Esophagus squamous epithelium (tissue), 5 donors: ENCODE measurements around the gene MAP1B. TPM values are rescaled to one million over a fixed set of nuclear protein-coding genes. Genes with fewer than 3 reads are reported as not detected.

Experiments used
- DNase-seq: peaks from one replicate; lab custom pipeline; 2025; lab: John Stamatoyannopoulos, UW
- H3K27ac ChIP-seq, 4 donors: fragments of 200-600 bp; sonication (generic); one replicate each; pipeline ENCODE4 v1.5.1; 2016 to 2019; ENCODE audit warnings: mild to moderate bottlenecking in 1 of 4
- H3K27me3 ChIP-seq, 4 donors: fragments of 200-600 bp; sonication (generic); 1 replicate in 3 of 4; 2 replicates in 1 of 4; pipeline versions ENCODE4 v1.5.1 to v1.6.0; 2017 to 2021; ENCODE audit warnings: antibody characterized with exemption in 1 of 4
- H3K36me3 ChIP-seq, 3 donors: fragments of 200-600 bp; sonication (generic); one replicate each; pipeline ENCODE4 v1.5.1; 2016 to 2019
- H3K4me1 ChIP-seq, 3 donors: fragments of 200-600 bp; sonication (generic); one replicate each; pipeline ENCODE4 v1.5.1; 2017 to 2019
- H3K4me3 ChIP-seq, 4 donors: fragments of 200-600 bp; sonication (generic); 1 replicate in 3 of 4; 2 replicates in 1 of 4; pipeline ENCODE4 v1.5.1; 2016 to 2019; ENCODE audit warnings: mild to moderate bottlenecking in 2 of 4, moderate library complexity in 1 of 4
- H3K9me3 ChIP-seq, 3 donors: fragments of 200-600 bp; sonication (generic); one replicate each; pipeline ENCODE4 v1.5.1; 2016 to 2019
- CTCF ChIP-seq, 6 experiments: fragments of 450-650 bp in 4 of 6; fragments of 200-600 bp in 2 of 6; sonication (generic) in 2 of 6; IDR thresholded peaks; one replicate each; pipeline ENCODE4 v1.5.1; 2016 to 2019; ENCODE audit warnings: antibody characterized with exemption in 6 of 6, mild to moderate bottlenecking in 4 of 6, moderate library complexity in 4 of 6
- POLR2A ChIP-seq, 4 donors: fragments of 450-650 bp; IDR thresholded peaks; one replicate each; pipeline ENCODE4 v1.6.1; 2017; ENCODE audit warnings: antibody characterized with exemption in 4 of 4, mild to moderate bottlenecking in 4 of 4, moderate library complexity in 3 of 4
- WGBS, 2 donors: methylation state at CpG; one replicate each; pipeline ENCODE4 v1.1.5; 2018; 5-methylcytosine and 5-hydroxymethylcytosine counted together
- intact Hi-C: fragments of 100-400 bp; cut with DNase I; formaldehyde crosslinking; loops from one replicate; pipeline ENCODE4 v1.15.0; 2022
- total RNA-seq, 4 donors: library from RNA; depleted of rRNA; stranded (reverse); fragments of >200 nt; gene quantifications; one replicate each; pipeline ENCODE4 v1.1.0, GENCODE V29; 2016
- donor health status: DM: yes; HTN: yes; CAD: no.

The MAP1B gene
- total RNA-seq, 4 donors from 2014 or later = 8.2 to 180 (median 29.6) TPM

- no peak for TF ChIP-seq POLR2A (IDR thresholded peaks at IDR 0.05)
- TF ChIP-seq CTCF (IDR thresholded peaks at IDR 0.05) = no peak
- intact Hi-C loops = no loop called here
- 91 to 93% methylated on average over 2 of the region's 2 CpGs for WGBS, 2 donors
Measured at GRCh38 chr5:72212171-72212570, 104.9 kb downstream of the MAP1B start.

GRCh38 chr5:72213482-72213881 lies 106.2 kb downstream of the MAP1B start:
- no peak for TF ChIP-seq POLR2A (IDR thresholded peaks at IDR 0.05)
- no peak for TF ChIP-seq CTCF (IDR thresholded peaks at IDR 0.05)
- WGBS, 2 donors = 91 to 96% methylated on average over 4 of the region's 4 CpGs
- no peak for DNase-seq
- no peaks in the 10 kb centered on the region for H3K27me3 ChIP-seq
- no peak overlapping the region for H3K4me3 ChIP-seq
- intact Hi-C loops = no loop called here
- peaks cover 3 to 18% (median 14%) of the 10 kb centered on the region in 3 donors for H3K4me1 ChIP-seq
- peaks cover 0 to 29% (median 5%) of the 10 kb centered on the region in 3 donors for H3K36me3 ChIP-seq
- H3K27ac ChIP-seq = no peak overlapping the region
- no peaks in the 10 kb centered on the region for H3K9me3 ChIP-seq

More at GRCh38 chr5:72212171-72212570, 104.9 kb downstream of the MAP1B start:
- H3K36me3 ChIP-seq = peaks cover 0 to 16% (median 0%) of the 10 kb centered on the region in 3 donors
- no peaks in the 10 kb centered on the region for H3K27me3 ChIP-seq
- no peak for DNase-seq
- no peak overlapping the region for H3K27ac ChIP-seq
- peaks cover 3 to 18% (median 14%) of the 10 kb centered on the region in 3 donors for H3K4me1 ChIP-seq
- H3K9me3 ChIP-seq = no peaks in the 10 kb centered on the region
- no peak overlapping the region for H3K4me3 ChIP-seq

GRCh38 chr5:72214168-72214567 lies 106.9 kb downstream of the MAP1B start:
- no peaks in the 10 kb centered on the region for H3K9me3 ChIP-seq
- intact Hi-C loops = no loop called here
- H3K36me3 ChIP-seq = peaks cover 0 to 36% (median 5%) of the 10 kb centered on the region in 3 donors
- H3K4me3 ChIP-seq = no peak overlapping the region
- H3K27me3 ChIP-seq = no peaks in the 10 kb centered on the region
- H3K27ac ChIP-seq = no peak overlapping the region
- peaks cover 3 to 18% (median 14%) of the 10 kb centered on the region in 3 donors for H3K4me1 ChIP-seq
- TF ChIP-seq CTCF (IDR thresholded peaks at IDR 0.05) = no peak
- no peak for DNase-seq
- 78 to 83% methylated on average over 3 of the region's 4 CpGs for WGBS, 2 donors

GRCh38 chr5:72216756-72217155 lies 109.5 kb downstream of the MAP1B start:
- intact Hi-C loops = no loop called here
- no peak for DNase-seq
- no peak for TF ChIP-seq CTCF (IDR thresholded peaks at IDR 0.05)
- TF ChIP-seq POLR2A (IDR thresholded peaks at IDR 0.05) = no peak
- peaks cover 3 to 62% (median 27%) of the 10 kb centered on the region in 3 donors for H3K36me3 ChIP-seq
- no peaks in the 10 kb centered on the region for H3K27me3 ChIP-seq
- H3K27ac ChIP-seq = no peak overlapping the region
- H3K9me3 ChIP-seq = no peaks in the 10 kb centered on the region
- 91 to 94% methylated on average over 3 of the region's 3 CpGs for WGBS, 2 donors
- no peaks in the 10 kb centered on the region for H3K4me1 ChIP-seq
- H3K4me3 ChIP-seq = no peak overlapping the region

- Histone ChIP-seq H3K9me3 (no peaks in the 10 kb centered on the region), H3K27me3 (no peaks in the 10 kb centered on the region), H3K4me3 (no peak overlapping the region), H3K4me1 (no peaks in the 10 kb centered on the region), H3K27ac (no peak overlapping the region), H3K36me3 (peaks cover 13 to 100% (median 33%) of the 10 kb centered on the region in 3 donors)
- no peak for TF ChIP-seq POLR2A (IDR thresholded peaks at IDR 0.05)
- no peak for TF ChIP-seq CTCF (IDR thresholded peaks at IDR 0.05)
- 86 to 93% methylated on average over 1 of the region's 1 CpG for WGBS, 2 donors
- intact Hi-C loops = no loop called here
- no peak for DNase-seq
Measured at GRCh38 chr5:72221099-72221498, 113.8 kb downstream of the MAP1B start.
